Prostate gland (tissue), 2 donors: ENCODE data around the gene AMN.

ENCODE experiments used
- CTCF ChIP-seq, 4 experiments: fragments of 200-600 bp in 2 of 4; fragments of 450-650 bp in 2 of 4; sonication (generic) in 2 of 4; IDR thresholded peaks; 1 replicate in 3 of 4; 2 replicates in 1 of 4; pipeline ENCODE4 v1.5.1; 2016 to 2019; ENCODE audit warnings: antibody characterized with exemption in 4 of 4, mild to moderate bottlenecking in 2 of 4, moderate library complexity in 2 of 4
- POLR2A ChIP-seq: fragments of 450-650 bp; IDR thresholded peaks from one replicate; pipeline ENCODE4 v1.6.1; 2016; ENCODE audit warnings: antibody characterized with exemption, mild to moderate bottlenecking

- TF ChIP-seq CTCF (IDR thresholded peaks at IDR 0.05) (no peak), POLR2A (no peak)
Measured at GRCh38 chr14:102878970-102879460, 43.4 kb upstream of the AMN start.
